HCT116 (cell line): ENCODE measurements around the gene FAM234A.

Experiments used
- CEBPB ChIP-seq: IDR thresholded peaks from 2 replicates; pipeline ENCODE4 v1.6.1; 2012; ENCODE audit warnings: low read depth
- EZH2 ChIP-seq: fragments of 200-600 bp; sonication (generic); IDR thresholded peaks from 2 replicates; pipeline ENCODE4 v1.6.1; 2017; ENCODE audit warnings: antibody characterized with exemption, mixed run types
- EZH2phosphoT487 ChIP-seq: fragments of 200-600 bp; IDR thresholded peaks from 2 replicates; pipeline ENCODE4 v1.6.1; 2018; ENCODE audit warnings: antibody characterized with exemption, borderline replicate concordance
- JUND ChIP-seq: IDR thresholded peaks from 2 replicates; pipeline ENCODE4 v1.6.1; 2012
- POLR2A ChIP-seq: IDR thresholded peaks from 2 replicates; pipeline ENCODE4 v1.7.0; 2011; ENCODE audit warnings: borderline replicate concordance; ENCODE audit not compliant: insufficient read depth, insufficient read length; ENCODE audit errors: extremely low read depth
- POLR2AphosphoS5 ChIP-seq: IDR thresholded peaks from 2 replicates; pipeline ENCODE4 v1.6.1; 2011; ENCODE audit warnings: mild to moderate bottlenecking, low read depth, low read length, moderate library complexity
- YY1 ChIP-seq: IDR thresholded peaks from 2 replicates; pipeline ENCODE4 v1.6.1; 2011; ENCODE audit warnings: low read length, low read depth, moderate library complexity, mild to moderate bottlenecking; ENCODE audit not compliant: insufficient replicate concordance; ENCODE audit errors: extremely low read depth
- ZNF274 ChIP-seq: fragments of 200-500 bp; sonication (Bioruptor generic); IDR thresholded peaks from 2 replicates; pipeline ENCODE4 v1.6.1; 2014; ENCODE audit warnings: mild to moderate bottlenecking, low read depth, low read length, inconsistent platforms
- TF ChIP-seq, protein P1 (sequence below), 3 experiments: fragments of 200-600 bp in 1 of 3; sonication (generic) in 1 of 3; IDR thresholded peaks in 2 of 3; conservative IDR thresholded peaks in 1 of 3; 2 replicates each; pipeline ENCODE4 v1.5.1; 2012 to 2017; ENCODE audit warnings: low read depth in 2 of 3, low read length in 2 of 3, antibody characterized with exemption in 1 of 3, borderline replicate concordance in 1 of 3, control low read depth in 1 of 3, mild to moderate bottlenecking in 1 of 3, mixed read lengths in 1 of 3, mixed run types in 1 of 3, moderate library complexity in 1 of 3; ENCODE audit not compliant: insufficient read depth in 1 of 3

DNA sequence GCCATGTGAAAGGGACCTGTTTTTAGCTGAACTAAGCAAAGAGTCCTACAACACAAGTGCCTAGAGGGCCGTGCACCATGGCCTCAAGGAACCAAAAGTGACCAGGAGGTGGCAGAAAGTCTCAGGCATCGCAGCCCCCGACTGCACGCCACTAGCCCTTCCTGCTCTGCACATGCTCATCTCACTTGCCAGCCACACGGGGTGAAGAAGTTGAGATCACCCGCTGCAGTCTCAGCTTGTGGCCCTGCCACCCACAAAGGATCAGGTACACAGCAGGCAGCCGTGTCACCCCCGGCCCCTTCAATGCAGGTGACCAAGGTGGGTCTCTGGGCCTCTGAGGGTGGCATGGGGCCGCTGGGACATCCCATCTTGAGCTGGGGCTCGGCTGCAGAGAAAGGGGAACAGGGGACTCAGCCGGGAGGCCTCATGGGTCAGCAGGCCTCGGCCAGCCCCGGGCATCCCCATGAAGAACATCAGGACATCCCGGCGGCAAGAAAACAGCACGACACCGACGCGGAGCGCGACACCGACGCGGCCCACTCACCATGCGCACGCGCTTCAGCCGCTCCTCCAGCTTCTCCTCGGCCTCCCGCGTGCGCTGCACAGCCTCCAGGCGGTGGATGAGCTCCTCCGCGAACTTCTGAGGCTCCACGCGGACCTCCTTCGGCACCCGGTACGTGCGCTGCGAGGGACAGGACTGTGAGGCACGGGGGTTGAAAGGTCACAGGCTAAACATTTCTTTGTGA lies 69.3 kb downstream of the FAM234A start:
- TF ChIP-seq, protein P1, sequence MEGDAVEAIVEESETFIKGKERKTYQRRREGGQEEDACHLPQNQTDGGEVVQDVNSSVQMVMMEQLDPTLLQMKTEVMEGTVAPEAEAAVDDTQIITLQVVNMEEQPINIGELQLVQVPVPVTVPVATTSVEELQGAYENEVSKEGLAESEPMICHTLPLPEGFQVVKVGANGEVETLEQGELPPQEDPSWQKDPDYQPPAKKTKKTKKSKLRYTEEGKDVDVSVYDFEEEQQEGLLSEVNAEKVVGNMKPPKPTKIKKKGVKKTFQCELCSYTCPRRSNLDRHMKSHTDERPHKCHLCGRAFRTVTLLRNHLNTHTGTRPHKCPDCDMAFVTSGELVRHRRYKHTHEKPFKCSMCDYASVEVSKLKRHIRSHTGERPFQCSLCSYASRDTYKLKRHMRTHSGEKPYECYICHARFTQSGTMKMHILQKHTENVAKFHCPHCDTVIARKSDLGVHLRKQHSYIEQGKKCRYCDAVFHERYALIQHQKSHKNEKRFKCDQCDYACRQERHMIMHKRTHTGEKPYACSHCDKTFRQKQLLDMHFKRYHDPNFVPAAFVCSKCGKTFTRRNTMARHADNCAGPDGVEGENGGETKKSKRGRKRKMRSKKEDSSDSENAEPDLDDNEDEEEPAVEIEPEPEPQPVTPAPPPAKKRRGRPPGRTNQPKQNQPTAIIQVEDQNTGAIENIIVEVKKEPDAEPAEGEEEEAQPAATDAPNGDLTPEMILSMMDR (IDR thresholded peaks at IDR 0.05 in 2 of 3, conservative IDR thresholded peaks at IDR 0.05 in 1 of 3; ENCODE audit: borderline replicate concordance in 1 of 3, insufficient read depth in 1 of 3, low read depth in 2 of 3, low read length in 2 of 3) = no peak
- TF ChIP-seq EZH2 (no peak), POLR2AphosphoS5 (no peak), CEBPB (no peak), POLR2A (no peak), YY1 (no peak), ZNF274 (no peak), JUND (no peak), EZH2phosphoT487 (no peak)
